G401 (cell line): ENCODE measurements around the gene GNB1L. TPM values are rescaled to one million over a fixed set of nuclear protein-coding genes. Genes with fewer than 3 reads are reported as not detected.

Experiments
- DNase-seq: peaks from one replicate; pipeline ENCODE4 v3.0.0-alpha.2; 2015; ENCODE audit warnings: low spot score
- in situ Hi-C: cut with HindIII; loops from 2 replicates; pipeline ENCODE4 v1.10.0; 2016; ENCODE audit warnings: low sequenced_read_pairs, mixed read lengths
- total RNA-seq: library from RNA; depleted of rRNA; stranded (reverse); fragments of >200 nt; shearing (Covaris generic); gene quantifications from 2 replicates; pipeline ENCODE4 v1.2.3, GENCODE V29; 2014

GNB1L gene
- total RNA-seq, 1 experiment from 2014 or later = 20.4 TPM

DNA sequence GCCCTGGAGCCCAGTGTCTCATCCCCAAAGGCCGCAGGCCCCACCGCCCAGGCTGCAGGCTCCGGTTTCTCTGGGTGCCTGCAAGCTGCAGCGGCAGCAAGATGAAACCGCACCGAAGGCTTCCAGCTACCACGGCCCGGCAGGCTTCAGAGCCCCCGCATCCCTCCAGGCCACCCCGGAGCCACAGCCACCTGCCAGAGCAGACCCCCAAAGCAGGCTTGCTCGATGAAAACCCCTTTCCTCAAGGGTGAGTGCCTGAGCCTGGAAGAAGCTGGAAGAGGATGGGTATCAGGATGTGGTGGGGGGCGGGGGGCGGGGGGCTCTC is 24.5 kb upstream of the GNB1L start:
- no peak for DNase-seq
- in situ Hi-C loops = no loop called here

- in situ Hi-C loops = no loop called here
- DNase-seq = no peak
Measured at GRCh38 chr22:19878461-19879245, 24.0 kb upstream of the GNB1L start.

- in situ Hi-C loops = no loop called here
Measured at GRCh38 chr22:19877626-19878339, 23.1 kb upstream of the GNB1L start.

DNA sequence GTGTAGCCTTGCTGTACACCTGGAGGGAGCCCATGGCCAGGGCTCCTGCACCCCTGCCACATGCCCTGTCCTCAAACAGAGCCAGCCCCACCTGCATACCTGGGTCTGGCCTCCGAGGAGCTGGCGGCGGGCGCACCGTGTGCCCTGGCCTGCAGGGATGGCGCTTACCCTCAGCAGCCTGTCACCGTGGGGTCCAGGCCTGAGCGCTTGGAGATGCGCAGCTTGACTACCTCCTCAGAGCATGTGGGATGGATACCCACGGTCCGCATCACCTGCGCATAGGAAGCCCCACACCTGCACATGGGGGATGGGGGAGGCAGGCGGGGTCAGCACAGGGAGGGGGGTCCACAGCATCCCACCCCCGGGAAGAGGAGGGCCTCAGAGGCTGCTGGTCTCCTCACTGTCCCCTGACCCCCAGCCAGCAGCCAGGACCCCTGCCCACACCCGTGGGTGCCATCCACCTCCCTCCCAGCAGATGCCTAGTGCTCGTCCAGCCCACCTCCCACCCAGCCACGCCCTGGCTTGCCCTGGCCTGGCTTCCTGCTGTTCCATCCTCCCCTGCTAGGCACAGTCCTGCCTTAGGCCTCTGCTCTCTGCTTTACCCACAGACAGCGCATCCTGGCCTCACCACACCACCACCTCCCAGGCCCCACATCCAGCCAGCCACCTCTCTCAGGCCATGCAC is 22.4 kb upstream of the GNB1L start:
- DNase-seq = no peak
- in situ Hi-C loops = no loop called here

More at GRCh38 chr22:19877626-19878339, 23.1 kb upstream of the GNB1L start:
- DNase-seq = no peak

DNA sequence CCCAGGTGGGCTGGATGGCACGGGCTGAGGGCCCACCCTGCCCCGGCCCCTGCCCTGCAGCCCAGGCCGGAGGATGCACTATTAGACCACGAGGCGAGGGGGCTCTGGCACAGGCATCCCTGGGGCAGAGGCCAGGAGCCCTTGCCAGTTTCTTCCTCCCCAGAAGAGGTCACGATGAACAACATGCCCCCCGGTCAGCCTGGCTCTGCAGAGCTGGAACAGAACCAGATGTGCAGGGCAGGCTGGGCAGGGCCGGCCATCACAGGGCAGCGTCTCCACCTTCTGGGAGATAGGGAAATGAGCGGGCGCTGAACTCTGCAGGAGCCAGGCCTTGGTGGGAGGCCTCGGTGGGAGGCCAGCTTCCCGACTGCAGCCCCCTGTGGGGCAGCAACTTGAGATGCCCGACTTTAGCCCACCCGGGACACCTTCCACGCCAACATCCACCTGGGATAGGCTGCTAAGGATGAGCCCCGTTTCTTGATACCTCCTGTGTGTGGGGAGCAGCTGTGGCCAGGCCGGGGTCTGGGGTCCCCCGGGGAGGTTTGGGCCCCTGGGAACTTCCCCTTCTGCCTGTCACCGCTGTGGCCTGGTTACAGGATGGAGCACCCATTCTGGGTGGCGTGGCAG is 21.8 kb upstream of the GNB1L start:
- no peak for DNase-seq
- in situ Hi-C loops = no loop called here

DNA sequence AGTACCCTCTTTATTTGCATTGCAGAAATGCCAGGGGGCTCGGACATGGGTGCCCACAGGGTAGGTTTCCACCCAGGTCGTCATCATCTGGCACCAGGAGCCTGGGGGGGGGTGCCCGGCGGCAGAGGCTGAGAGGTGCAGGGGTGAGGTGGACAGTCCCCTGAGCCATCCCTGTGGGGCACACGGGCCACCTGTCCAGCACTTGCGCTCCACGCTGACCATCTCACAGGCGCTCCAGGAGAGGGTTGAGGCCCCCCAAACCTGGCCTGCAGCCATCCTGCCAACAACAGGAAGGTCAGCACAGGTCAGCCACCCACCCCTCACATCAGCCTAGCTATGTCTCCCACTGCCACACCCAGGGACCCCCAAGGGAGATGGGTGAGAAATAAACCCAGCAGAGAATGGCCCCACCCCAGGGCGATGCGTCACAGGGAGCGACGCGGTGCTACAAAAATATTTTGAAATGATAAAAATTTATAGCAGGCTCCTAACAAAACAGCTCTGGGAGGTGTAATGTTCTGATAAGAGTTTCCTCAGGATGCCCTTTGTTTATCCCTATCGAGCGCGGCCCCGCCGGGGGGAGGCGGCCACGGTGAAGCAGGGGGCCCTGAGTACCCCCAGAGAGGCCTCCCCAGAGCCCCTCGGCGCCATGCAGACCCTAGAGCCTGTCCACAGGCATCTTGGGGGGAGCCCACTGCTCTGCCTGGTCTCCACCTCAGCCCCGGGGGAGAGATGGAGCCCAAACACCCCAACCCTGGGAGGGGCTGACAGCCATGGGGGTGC is 21.0 kb upstream of the GNB1L start:
- in situ Hi-C loops = no loop called here
- no peak for DNase-seq

DNA sequence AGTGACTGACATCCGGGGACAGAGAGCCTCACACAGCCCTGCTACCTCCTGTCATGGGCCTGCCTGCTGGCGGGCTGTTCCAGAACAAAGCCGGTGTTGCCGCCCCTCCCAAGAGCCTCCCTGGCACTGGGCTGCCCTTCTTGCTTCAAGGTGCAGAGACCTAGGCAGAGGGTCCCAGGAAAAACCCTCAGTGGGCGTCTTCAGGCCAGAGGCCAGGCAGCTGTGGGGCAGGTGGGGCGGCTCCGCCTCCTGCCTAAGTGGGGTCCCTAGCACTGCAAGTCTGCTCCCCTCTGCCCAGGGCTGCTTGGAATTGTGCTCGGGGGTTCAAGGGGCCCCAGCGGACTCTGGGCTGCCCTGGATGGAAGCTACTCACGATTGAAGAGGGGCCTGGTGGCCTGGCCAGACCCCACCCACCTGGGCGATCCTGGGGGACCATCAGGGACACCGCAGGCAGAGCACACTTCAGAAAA is 20.4 kb upstream of the GNB1L start:
- DNase-seq = no peak
- in situ Hi-C loops = no loop called here

DNA sequence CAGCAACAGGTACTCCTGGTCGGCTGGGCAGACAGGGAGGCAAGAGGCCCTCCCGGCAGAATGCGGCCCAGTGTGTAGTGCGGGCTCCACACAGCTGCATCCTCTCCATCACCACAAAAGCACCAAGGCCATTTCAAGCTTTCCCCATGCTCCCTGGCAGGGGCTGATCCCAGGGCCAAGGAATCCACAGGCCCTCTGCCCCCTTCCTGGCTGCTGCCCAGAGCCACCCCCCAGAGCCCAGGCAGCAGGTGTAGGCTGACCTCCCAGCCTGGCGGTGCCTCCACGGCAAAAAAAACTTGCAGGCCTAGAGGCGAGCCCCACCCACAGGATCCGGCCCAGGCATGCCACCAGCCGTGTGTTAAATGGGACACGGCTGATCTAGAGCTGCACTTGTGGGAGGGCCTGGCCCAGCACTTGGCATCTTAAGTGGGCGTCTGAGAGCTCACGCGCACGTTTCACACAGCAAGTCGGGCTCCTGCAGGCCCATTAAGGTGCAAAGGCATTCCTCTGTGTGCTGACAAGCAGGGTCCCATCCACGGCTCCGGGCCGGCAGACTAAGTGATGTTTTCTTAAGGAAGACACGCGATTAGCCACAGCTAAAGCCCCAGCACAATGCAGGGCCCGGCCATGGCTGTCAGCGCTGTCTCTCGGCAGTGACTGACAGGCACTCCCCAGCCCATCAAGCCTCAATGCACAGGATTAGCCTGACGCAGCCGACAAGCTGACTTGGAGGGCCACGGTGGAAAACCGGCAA is 19.8 kb upstream of the GNB1L start:
- in situ Hi-C loops = no loop called here
- no peak for DNase-seq

DNA sequence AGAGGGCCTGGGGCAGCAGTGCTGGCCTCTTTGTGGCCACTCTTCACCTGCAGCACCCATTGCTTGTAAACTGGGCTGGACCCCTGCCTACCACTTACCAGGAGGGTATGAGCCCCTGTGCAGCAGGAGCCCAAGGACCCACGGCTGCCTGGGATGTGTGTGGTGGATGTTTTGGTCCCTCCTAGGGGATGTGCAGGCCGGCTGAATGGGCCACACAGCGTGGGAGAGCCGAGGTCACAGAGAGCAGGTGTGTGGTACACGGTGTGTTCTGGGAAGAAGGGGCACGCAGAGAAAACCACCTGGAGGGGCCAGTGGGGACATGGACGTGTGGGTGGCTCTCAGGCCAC is 19.3 kb upstream of the GNB1L start:
- no peak for DNase-seq
- in situ Hi-C loops = no loop called here

DNA sequence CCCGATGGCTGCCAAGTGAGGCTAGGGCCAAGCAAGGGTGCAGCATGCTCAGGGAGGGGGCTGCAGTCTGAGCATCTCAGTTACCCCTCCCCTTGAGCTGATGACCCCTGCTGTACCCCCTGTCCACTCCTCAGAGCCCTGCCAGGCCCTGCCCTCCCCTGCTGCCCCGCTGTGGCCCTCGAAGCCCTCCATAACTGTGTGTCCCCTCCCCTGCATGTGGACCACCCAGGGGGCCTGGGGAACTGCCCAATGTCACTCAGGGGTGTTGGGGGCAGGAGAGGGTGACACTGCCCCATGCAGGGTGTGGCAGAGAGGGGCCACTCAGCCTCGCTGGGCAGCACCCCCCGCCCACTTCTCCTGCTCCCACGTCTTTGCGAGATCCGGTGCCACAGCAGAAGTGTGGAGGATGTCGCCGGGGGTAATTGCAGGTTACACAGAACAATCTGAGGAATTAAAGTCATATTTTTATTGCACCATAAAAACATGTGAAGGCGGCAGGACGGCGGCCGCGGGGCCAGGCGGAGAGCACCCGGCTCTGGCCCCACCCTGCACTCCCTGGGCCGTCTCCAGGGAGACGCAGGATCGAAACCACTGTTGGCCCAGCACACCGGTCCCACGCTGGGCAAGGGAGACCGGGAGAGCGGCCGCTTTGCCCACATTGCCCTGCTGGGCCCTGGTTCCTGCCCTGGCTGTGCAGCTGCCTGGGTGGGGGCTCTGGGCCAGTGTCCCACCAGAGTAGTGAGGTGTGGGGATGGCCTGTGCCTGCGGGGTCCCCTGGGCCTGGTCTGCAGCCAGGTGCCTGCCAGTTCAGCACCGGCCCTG is 18.7 kb upstream of the GNB1L start:
- DNase-seq = no peak
- in situ Hi-C loops = no loop called here

GRCh38 chr22:19872779-19873137 is 18.1 kb upstream of the GNB1L start:
- DNase-seq = no peak

DNA sequence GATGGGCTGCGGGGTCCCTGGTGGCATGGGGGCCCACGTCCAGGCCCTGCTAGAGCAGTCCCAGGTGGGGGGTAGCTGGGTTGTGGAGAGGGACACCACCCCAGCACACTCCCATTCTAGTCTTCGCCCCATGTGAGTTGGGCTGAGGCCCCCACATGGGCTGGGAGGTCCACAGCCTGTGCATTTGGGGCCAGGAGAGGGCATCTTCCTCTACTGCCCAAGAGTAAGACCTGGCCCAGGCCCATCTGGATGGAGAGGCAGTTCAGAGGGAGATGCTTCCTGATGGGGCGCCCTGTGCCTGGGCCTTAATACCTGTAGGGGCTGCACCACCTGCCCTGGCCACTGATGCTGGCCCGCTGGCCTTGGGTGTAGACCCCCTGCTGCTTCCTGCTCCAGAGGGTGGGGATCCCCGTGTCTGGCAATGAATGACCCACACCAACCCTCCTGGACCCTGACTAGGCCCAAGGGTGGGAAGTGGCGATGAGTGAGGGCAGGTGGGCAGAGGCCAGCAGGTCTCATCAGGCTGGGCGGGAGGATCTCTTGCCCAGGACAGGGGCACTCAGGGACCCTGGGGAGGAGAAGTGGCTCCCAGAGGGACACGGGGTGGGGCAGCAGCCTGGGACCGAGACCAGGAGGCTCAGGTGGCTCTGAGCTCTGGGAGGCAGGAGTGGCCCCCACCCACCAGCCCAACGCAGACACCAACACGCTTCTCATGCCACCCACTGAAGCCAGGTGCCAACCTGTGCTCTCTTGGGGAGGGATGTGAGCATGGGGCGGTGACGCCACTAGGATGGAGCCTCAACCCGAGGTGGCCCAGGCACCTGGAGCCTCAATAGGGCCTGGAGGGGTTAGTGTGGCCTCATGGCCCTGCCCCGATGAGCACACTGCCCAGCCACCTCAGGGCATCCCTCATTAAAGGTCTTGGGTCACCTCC is 17.4 kb upstream of the GNB1L start:
- in situ Hi-C loops = no loop called here
- no peak for DNase-seq

More at GRCh38 chr22:19872779-19873137, 18.1 kb upstream of the GNB1L start:
- in situ Hi-C loops = no loop called here

DNA sequence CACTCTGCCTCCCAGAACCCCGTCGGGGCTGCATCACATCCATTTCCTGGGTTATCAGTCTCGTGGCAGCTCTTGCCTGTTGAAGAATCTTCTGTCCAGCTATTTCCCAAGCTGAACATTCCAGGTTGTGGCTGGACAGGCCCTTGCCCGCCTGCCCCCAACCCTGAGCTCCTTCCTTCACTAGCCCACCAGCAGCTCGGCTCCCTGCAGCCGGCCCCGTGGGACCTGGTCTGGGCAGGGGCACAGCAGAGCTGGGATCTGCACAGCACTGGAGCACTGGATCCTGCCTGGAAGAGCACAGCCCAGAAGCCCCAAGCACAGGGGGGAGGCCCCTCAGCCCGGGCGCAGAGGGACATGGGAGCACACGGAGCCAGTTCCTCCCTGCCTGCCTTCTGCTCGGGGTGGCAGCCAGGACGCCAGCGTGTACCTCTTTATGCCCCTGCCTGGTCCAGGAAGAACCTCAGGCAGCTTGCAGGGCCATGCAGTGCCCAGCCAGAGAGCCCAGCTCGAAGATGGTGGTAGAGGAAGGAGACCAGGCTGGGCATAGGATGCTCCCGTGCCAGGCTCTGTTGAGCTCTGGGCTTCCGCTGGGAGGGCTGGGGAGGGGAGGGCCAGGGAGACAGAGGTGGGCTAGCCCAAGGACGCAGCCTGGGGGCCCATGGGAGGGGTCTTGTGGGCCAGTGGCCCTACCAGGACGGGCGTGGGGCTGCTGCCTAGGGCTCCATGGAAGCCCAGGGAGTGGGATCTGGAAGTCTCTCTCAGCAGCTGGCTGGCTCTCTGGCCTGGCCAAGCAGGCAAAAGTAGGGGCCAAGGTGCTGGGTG is 16.6 kb upstream of the GNB1L start:
- in situ Hi-C loops = no loop called here
- no peak for DNase-seq

DNA sequence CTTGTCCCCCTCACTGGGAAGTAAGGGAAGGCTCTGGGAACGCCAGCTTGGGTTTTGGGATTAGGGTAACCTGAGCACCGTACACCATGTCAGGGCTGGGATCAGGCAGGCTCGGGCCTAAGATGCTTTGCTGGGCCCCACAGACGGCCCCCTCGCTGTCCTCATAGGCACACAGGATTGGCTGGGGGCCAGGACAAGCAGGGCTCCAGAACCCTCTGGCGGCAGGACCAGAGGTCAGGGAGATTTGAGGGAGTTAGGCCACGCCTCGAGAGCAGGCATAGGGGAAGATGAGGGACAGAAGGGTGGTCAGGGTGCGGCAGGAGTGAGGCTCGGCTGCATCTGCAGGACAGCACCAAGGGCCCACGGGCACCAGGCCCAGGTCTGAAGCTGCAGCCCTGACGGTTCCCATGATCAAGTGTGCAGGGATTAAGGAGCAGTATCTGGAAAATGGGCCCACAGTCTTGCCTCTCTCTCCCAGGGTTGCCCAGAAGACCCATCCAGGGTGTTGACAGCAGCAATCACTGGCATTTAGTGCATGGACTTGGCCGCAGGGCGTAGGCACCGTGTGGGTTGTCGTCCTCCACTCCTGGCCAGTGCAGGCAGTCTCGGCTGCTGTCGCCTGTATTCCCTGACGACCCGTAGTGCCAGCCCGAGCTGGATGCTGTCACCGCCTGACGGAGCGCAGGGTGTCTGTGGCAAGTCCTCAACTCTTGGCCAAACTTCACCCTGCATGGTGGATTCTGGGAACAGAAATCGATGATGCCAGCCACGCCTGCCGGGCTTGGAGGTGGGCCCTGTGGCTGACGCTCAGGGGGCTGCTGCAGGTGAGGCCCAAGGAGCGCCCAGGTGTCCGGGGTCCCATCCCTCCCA is 15.7 kb upstream of the GNB1L start:
- DNase-seq = no peak
- in situ Hi-C loops = no loop called here

DNA sequence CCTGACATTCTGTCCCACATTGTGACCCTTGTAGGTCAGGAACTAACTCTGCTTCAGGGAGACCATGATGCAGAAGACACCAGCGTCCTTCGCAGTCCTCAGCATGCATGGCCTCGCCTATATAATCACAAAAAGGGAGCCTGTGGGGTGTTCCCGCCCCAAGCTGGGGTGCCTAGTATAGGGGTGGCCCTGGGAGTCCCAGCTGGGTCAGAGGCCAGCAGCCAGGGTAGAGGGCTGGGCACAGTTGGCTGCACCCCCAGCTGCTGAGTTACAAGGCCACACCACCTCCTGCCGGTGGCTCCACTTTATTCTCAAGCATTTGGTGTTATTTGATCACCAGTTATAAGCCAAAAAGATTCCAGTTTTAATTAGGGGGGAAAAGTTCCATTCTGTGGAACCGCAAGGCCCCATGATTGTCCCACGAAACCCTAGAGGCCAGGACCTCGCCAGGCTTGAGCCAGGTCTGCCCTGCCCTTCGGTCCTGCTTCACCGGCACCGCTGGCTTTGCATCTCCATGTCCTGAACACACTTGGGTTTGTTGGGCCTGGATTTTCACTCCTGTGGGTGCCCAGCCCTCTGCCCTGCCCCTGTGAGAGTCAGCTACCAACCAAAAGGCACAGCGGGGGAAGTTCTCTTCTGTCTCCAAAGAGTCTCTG is 15.0 kb upstream of the GNB1L start:
- no peak for DNase-seq
- in situ Hi-C loops = no loop called here
